GM23338 (cell line): Measurements from ENCODE around the gene COL4A2. TPM values are rescaled to one million over a fixed set of nuclear protein-coding genes. Genes with fewer than 3 reads are reported as not detected.
A peak's percentile ranks its signal among the peaks of the same experiment; 100 is the strongest.

ENCODE experiments used
- ATAC-seq: fragments of 200-7000 bp; cut with Tn5 transposase; 3 replicates; pipeline ENCODE4 v1.9.1; 2020
- DNase-seq: peaks from one replicate; pipeline ENCODE4 v3.0.0-alpha.2; 2015; ENCODE audit warnings: low spot score
- H2AFZ ChIP-seq: fragments of 200-600 bp; sonication (generic); 2 replicates; pipeline ENCODE4 v1.8.0; 2016; ENCODE audit warnings: antibody characterized with exemption, mild to moderate bottlenecking, moderate library complexity
- H3F3A ChIP-seq: fragments of 200-600 bp; sonication (generic); replicated peaks from 2 replicates; pipeline ENCODE4 v1.8.0; 2017; ENCODE audit warnings: antibody characterized with exemption, mixed run types, low read depth
- H3K27ac ChIP-seq: fragments of 200-600 bp; sonication (generic); 2 replicates; pipeline ENCODE4 v1.6.1; 2016; ENCODE audit warnings: low read depth
- H3K27me3 ChIP-seq: fragments of 200-600 bp; sonication (generic); 2 replicates; pipeline ENCODE4 v1.8.0; 2016; ENCODE audit warnings: mild to moderate bottlenecking, mixed run types, moderate library complexity; ENCODE audit not compliant: insufficient read depth
- H3K36me3 ChIP-seq: fragments of 200-600 bp; sonication (generic); 2 replicates; pipeline ENCODE4 v1.8.0; 2016; ENCODE audit warnings: mild to moderate bottlenecking; ENCODE audit not compliant: insufficient read depth
- H3K4me1 ChIP-seq: fragments of 200-600 bp; sonication (generic); 2 replicates; pipeline ENCODE4 v1.8.0; 2016; ENCODE audit warnings: mild to moderate bottlenecking, moderate library complexity; ENCODE audit not compliant: insufficient read depth
- H3K4me2 ChIP-seq: fragments of 200-600 bp; sonication (generic); 2 replicates; pipeline ENCODE4 v1.7.1; 2017; ENCODE audit warnings: mixed run types
- H3K4me3 ChIP-seq: fragments of 200-600 bp; sonication (generic); 2 replicates; pipeline ENCODE4 v1.6.1; 2016; ENCODE audit warnings: mixed run types
- H3K79me2 ChIP-seq: fragments of 200-600 bp; sonication (generic); replicated peaks from 2 replicates; pipeline ENCODE4 v1.8.0; 2017; ENCODE audit warnings: mild to moderate bottlenecking; ENCODE audit not compliant: insufficient read depth
- H3K9me2 ChIP-seq: fragments of 200-600 bp; sonication (generic); 2 replicates; pipeline ENCODE4 v1.8.0; 2017; ENCODE audit not compliant: insufficient read depth
- H4K20me1 ChIP-seq: fragments of 200-600 bp; sonication (generic); replicated peaks from 2 replicates; pipeline ENCODE4 v1.8.0; 2017; ENCODE audit warnings: mild to moderate bottlenecking; ENCODE audit not compliant: insufficient read depth
- H3K27ac Mint-ChIP-seq: 2 replicates; pipeline ENCODE4 v1.8.0; 2020; ENCODE audit warnings: inconsistent platforms, mild to moderate bottlenecking, moderate library complexity, mixed read lengths
- H3K27me3 Mint-ChIP-seq: 3 replicates; pipeline ENCODE4 v1.8.0; 2022; ENCODE audit warnings: low read depth, mild to moderate bottlenecking, moderate library complexity, mixed read lengths, inconsistent platforms; ENCODE audit not compliant: insufficient read depth, poor library complexity
- H3K36me3 Mint-ChIP-seq: 3 replicates; pipeline ENCODE4 v1.8.0; 2021; ENCODE audit warnings: low read depth, mild to moderate bottlenecking, inconsistent platforms, moderate library complexity, mixed read lengths
- H3K4me1 Mint-ChIP-seq: 3 replicates; pipeline ENCODE4 v1.8.0; 2020; ENCODE audit warnings: mild to moderate bottlenecking, inconsistent platforms, mixed read lengths
- H3K4me3 Mint-ChIP-seq: 3 replicates; pipeline ENCODE4 v1.8.0; 2021; ENCODE audit warnings: moderate library complexity, mild to moderate bottlenecking, inconsistent platforms, mixed read lengths
- H3K9me3 Mint-ChIP-seq: 3 replicates; pipeline ENCODE4 v1.8.0; 2020; ENCODE audit warnings: moderate library complexity, mild to moderate bottlenecking, inconsistent platforms, mixed read lengths
- CREB1 ChIP-seq: fragments of 250-450 bp; sonication (Bioruptor Pico); IDR thresholded peaks from 2 replicates; pipeline ENCODE4 v1.5.0; 2020; ENCODE audit warnings: low read depth, mild to moderate bottlenecking, moderate library complexity
- EZH2 ChIP-seq: fragments of 200-600 bp; sonication (generic); IDR thresholded peaks from one replicate; pipeline ENCODE4 v1.8.0; 2017; ENCODE audit warnings: antibody characterized with exemption, mild to moderate bottlenecking, low read depth; ENCODE audit not compliant: unreplicated experiment
- EZH2phosphoT487 ChIP-seq: fragments of 200-600 bp; sonication (generic); IDR thresholded peaks from one replicate; pipeline ENCODE4 v1.8.1; 2018; ENCODE audit warnings: antibody characterized with exemption; ENCODE audit not compliant: unreplicated experiment
- JUNB ChIP-seq: IDR thresholded peaks from one replicate; pipeline ENCODE4 v1.6.1; 2016; ENCODE audit warnings: antibody characterized with exemption; ENCODE audit not compliant: unreplicated experiment
- POLR2AphosphoS5 ChIP-seq: IDR thresholded peaks from 2 replicates; pipeline ENCODE4 v1.6.1; 2016; ENCODE audit warnings: antibody characterized with exemption, low read depth
- STAT1 ChIP-seq: IDR thresholded peaks from one replicate; pipeline ENCODE4 v1.6.1; 2016; ENCODE audit warnings: antibody characterized with exemption; ENCODE audit not compliant: unreplicated experiment
- ZNF114 ChIP-seq: fragments of 250-450 bp; sonication (Bioruptor Pico); IDR thresholded peaks from 2 replicates; pipeline ENCODE4 v1.5.0; 2020; ENCODE audit warnings: mild to moderate bottlenecking, moderate library complexity
- ZNF331 ChIP-seq: fragments of 250-450 bp; sonication (Bioruptor Pico); IDR thresholded peaks from 2 replicates; pipeline ENCODE4 v1.5.0; 2020; ENCODE audit warnings: low read depth, mild to moderate bottlenecking, moderate library complexity
- polyA plus RNA-seq: library from polyadenylated mRNA; unstranded; fragments of >200 nt; fragmentation: Nextera tagmentation; extraction: Ambion mirVana; gene quantifications from 2 replicates; pipeline ENCODE4 v1.2.1, GENCODE V29; 2016
- total RNA-seq: library from RNA; depleted of rRNA; stranded (reverse); fragments of >200 nt; shearing (Covaris generic); gene quantifications from 2 replicates; pipeline ENCODE4 v1.2.3, GENCODE V29; 2014
- TF ChIP-seq, protein P1 (sequence below): IDR thresholded peaks from 2 replicates; pipeline ENCODE4 v1.6.1; 2016; ENCODE audit warnings: antibody characterized with exemption
- TF ChIP-seq, protein P2 (sequence below): fragments of 250-450 bp; sonication (Bioruptor Pico); IDR thresholded peaks from 2 replicates; pipeline ENCODE4 v1.5.0; 2020; ENCODE audit warnings: mild to moderate bottlenecking, moderate library complexity
- TF ChIP-seq, protein P3 (sequence below), 2 experiments: fragments of 200-600 bp in 1 of 2; sonication (generic) in 1 of 2; conservative IDR thresholded peaks; 2 replicates each; pipeline versions ENCODE4 v1.5.1 to v1.6.1; 2016 to 2017; ENCODE audit warnings: antibody characterized with exemption in 2 of 2, low read depth in 2 of 2, mild to moderate bottlenecking in 2 of 2, moderate library complexity in 1 of 2
- TF ChIP-seq, protein P4 (sequence below): IDR thresholded peaks from one replicate; pipeline ENCODE4 v1.6.1; 2018; ENCODE audit warnings: antibody characterized with exemption; ENCODE audit not compliant: unreplicated experiment

COL4A2 gene
- total and polyA plus RNA-seq, 2 experiments from 2014 or later, result 37.4 to 131 TPM

DNA sequence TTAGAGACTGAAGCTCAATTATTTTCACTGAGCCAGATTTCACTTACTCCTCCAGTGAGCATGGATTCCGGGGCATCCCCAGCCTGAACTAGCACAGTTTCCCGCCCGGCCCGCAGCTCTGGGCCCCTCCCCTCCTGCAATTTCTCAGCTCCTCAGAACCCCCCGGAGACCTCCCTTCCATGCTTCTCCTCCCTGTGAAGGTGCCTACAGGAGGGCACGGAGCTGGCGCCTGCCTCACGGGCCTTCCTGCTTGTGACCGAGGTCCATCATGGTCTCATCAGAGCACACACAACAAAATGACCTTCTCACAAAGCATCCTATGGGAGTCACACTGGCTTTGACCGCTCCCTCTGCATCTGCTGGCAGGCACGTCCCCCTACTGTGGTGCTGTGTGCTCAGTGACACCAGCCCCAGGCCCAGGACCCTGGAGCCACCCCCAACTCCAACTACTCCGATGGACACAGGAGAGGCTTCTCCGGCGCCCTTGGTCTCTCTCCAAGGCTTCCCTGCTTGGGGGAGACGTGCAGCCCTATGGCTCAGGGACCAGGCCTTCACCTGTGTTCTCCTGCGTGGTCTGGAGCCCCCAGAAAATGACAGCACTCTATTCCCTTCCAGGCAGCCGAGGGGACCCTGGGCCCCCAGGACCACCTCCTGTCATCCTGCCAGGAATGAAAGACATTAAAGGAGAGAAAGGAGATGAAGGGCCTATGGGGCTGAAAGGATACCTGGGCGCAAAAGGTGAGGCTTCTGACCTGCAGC lies 177.4 kb downstream of the COL4A2 start:
- no peak for DNase-seq
- H3K4me1 ChIP-seq, result peaks cover 33% of the 10 kb centered on the region
- H3F3A ChIP-seq, result peaks cover 17% of the 10 kb centered on the region
- no peaks in the 10 kb centered on the region for H3K27me3 ChIP-seq
- H2AFZ ChIP-seq, result no peak overlapping the region
- no peak overlapping the region for H3K4me3 ChIP-seq
- no peaks in the 10 kb centered on the region for H4K20me1 ChIP-seq
- H3K36me3 ChIP-seq, result 0 out of 2 replicates have a peak, but pooled peaks cover 3% of the 10 kb centered on the region
- Mint-ChIP-seq H3K36me3 (peaks cover 34% of the 10 kb centered on the region), H3K27ac (peak overlapping the region; percentile 59), H3K4me1 (peaks cover 36% of the 10 kb centered on the region), H3K27me3 (peaks cover 9% of the 10 kb centered on the region), H3K9me3 (no peaks in the 10 kb centered on the region; the same call in 2 of the 3 replicates), H3K4me3 (no peak overlapping the region)
- H3K4me2 ChIP-seq, result peak overlapping the region; percentile 48; the same call in 1 of the 2 replicates
- ATAC-seq, result no peak
- TF ChIP-seq, protein P1, sequence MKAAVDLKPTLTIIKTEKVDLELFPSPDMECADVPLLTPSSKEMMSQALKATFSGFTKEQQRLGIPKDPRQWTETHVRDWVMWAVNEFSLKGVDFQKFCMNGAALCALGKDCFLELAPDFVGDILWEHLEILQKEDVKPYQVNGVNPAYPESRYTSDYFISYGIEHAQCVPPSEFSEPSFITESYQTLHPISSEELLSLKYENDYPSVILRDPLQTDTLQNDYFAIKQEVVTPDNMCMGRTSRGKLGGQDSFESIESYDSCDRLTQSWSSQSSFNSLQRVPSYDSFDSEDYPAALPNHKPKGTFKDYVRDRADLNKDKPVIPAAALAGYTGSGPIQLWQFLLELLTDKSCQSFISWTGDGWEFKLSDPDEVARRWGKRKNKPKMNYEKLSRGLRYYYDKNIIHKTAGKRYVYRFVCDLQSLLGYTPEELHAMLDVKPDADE, result no peak
- TF ChIP-seq ZNF114 (CRISPR knock-in tag) (no peak), STAT1 (no peak), CREB1 (CRISPR knock-in tag) (no peak), EZH2phosphoT487 (no peak), ZNF331 (CRISPR knock-in tag) (no peak), JUNB (no peak), POLR2AphosphoS5 (no peak), EZH2 (no peak)
- TF ChIP-seq, protein P2, sequence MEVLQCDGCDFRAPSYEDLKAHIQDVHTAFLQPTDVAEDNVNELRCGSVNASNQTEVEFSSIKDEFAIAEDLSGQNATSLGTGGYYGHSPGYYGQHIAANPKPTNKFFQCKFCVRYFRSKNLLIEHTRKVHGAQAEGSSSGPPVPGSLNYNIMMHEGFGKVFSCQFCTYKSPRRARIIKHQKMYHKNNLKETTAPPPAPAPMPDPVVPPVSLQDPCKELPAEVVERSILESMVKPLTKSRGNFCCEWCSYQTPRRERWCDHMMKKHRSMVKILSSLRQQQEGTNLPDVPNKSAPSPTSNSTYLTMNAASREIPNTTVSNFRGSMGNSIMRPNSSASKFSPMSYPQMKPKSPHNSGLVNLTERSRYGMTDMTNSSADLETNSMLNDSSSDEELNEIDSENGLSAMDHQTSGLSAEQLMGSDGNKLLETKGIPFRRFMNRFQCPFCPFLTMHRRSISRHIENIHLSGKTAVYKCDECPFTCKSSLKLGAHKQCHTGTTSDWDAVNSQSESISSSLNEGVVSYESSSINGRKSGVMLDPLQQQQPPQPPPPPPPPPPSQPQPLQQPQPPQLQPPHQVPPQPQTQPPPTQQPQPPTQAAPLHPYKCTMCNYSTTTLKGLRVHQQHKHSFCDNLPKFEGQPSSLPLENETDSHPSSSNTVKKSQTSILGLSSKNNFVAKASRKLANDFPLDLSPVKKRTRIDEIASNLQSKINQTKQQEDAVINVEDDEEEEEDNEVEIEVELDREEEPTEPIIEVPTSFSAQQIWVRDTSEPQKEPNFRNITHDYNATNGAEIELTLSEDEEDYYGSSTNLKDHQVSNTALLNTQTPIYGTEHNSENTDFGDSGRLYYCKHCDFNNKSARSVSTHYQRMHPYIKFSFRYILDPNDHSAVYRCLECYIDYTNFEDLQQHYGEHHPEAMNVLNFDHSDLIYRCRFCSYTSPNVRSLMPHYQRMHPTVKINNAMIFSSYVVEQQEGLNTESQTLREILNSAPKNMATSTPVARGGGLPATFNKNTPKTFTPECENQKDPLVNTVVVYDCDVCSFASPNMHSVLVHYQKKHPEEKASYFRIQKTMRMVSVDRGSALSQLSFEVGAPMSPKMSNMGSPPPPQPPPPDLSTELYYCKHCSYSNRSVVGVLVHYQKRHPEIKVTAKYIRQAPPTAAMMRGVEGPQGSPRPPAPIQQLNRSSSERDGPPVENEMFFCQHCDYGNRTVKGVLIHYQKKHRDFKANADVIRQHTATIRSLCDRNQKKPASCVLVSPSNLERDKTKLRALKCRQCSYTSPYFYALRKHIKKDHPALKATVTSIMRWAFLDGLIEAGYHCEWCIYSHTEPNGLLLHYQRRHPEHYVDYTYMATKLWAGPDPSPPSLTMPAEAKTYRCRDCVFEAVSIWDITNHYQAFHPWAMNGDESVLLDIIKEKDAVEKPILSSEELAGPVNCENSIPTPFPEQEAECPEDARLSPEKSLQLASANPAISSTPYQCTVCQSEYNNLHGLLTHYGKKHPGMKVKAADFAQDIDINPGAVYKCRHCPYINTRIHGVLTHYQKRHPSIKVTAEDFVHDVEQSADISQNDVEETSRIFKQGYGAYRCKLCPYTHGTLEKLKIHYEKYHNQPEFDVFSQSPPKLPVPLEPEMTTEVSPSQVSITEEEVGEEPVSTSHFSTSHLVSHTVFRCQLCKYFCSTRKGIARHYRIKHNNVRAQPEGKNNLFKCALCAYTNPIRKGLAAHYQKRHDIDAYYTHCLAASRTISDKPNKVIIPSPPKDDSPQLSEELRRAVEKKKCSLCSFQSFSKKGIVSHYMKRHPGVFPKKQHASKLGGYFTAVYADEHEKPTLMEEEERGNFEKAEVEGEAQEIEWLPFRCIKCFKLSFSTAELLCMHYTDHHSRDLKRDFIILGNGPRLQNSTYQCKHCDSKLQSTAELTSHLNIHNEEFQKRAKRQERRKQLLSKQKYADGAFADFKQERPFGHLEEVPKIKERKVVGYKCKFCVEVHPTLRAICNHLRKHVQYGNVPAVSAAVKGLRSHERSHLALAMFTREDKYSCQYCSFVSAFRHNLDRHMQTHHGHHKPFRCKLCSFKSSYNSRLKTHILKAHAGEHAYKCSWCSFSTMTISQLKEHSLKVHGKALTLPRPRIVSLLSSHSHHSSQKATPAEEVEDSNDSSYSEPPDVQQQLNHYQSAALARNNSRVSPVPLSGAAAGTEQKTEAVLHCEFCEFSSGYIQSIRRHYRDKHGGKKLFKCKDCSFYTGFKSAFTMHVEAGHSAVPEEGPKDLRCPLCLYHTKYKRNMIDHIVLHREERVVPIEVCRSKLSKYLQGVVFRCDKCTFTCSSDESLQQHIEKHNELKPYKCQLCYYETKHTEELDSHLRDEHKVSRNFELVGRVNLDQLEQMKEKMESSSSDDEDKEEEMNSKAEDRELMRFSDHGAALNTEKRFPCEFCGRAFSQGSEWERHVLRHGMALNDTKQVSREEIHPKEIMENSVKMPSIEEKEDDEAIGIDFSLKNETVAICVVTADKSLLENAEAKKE, result no peak
- TF ChIP-seq, protein P3, sequence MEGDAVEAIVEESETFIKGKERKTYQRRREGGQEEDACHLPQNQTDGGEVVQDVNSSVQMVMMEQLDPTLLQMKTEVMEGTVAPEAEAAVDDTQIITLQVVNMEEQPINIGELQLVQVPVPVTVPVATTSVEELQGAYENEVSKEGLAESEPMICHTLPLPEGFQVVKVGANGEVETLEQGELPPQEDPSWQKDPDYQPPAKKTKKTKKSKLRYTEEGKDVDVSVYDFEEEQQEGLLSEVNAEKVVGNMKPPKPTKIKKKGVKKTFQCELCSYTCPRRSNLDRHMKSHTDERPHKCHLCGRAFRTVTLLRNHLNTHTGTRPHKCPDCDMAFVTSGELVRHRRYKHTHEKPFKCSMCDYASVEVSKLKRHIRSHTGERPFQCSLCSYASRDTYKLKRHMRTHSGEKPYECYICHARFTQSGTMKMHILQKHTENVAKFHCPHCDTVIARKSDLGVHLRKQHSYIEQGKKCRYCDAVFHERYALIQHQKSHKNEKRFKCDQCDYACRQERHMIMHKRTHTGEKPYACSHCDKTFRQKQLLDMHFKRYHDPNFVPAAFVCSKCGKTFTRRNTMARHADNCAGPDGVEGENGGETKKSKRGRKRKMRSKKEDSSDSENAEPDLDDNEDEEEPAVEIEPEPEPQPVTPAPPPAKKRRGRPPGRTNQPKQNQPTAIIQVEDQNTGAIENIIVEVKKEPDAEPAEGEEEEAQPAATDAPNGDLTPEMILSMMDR (conservative IDR thresholded peaks at IDR 0.05; ENCODE audit: low read depth in 2 of 2), result no peak
- TF ChIP-seq, protein P4, sequence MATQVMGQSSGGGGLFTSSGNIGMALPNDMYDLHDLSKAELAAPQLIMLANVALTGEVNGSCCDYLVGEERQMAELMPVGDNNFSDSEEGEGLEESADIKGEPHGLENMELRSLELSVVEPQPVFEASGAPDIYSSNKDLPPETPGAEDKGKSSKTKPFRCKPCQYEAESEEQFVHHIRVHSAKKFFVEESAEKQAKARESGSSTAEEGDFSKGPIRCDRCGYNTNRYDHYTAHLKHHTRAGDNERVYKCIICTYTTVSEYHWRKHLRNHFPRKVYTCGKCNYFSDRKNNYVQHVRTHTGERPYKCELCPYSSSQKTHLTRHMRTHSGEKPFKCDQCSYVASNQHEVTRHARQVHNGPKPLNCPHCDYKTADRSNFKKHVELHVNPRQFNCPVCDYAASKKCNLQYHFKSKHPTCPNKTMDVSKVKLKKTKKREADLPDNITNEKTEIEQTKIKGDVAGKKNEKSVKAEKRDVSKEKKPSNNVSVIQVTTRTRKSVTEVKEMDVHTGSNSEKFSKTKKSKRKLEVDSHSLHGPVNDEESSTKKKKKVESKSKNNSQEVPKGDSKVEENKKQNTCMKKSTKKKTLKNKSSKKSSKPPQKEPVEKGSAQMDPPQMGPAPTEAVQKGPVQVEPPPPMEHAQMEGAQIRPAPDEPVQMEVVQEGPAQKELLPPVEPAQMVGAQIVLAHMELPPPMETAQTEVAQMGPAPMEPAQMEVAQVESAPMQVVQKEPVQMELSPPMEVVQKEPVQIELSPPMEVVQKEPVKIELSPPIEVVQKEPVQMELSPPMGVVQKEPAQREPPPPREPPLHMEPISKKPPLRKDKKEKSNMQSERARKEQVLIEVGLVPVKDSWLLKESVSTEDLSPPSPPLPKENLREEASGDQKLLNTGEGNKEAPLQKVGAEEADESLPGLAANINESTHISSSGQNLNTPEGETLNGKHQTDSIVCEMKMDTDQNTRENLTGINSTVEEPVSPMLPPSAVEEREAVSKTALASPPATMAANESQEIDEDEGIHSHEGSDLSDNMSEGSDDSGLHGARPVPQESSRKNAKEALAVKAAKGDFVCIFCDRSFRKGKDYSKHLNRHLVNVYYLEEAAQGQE, result no peak
- H3K27ac ChIP-seq, result peak overlapping the region; percentile 97
- H3K9me2 ChIP-seq, result no peaks in the 10 kb centered on the region; the same call in 1 of the 2 replicates
- no peaks in the 10 kb centered on the region for H3K79me2 ChIP-seq
